AG04450 (cell line): ENCODE data around the gene GLIPR1L1. TPM values are rescaled to one million over a fixed set of nuclear protein-coding genes. Genes with fewer than 3 reads are reported as not detected.

ENCODE experiments used
- CTCF ChIA-PET: fragments of 300-600, 350-600 bp; formaldehyde crosslinking; extraction: SDS; loops from one replicate; lab custom pipeline; 2022; ENCODE audit warnings: antibody characterized with exemption, inconsistent platforms; lab: Charles Lee
- POLR2A ChIA-PET: fragments of 350-600 bp; formaldehyde crosslinking; extraction: SDS; loops from one replicate; lab custom pipeline; 2021; ENCODE audit warnings: antibody characterized with exemption, inconsistent platforms; lab: Yijun Ruan, JAX
- DNase-seq: peaks from one replicate; pipeline ENCODE4 v3.0.0-alpha.2; 2011; ENCODE audit warnings: low read depth, low spot score
- H3K27ac ChIP-seq: one replicate; pipeline ENCODE4 v1.5.1; 2012; ENCODE audit warnings: low read depth, low read length, control low read depth
- H3K27me3 ChIP-seq: one replicate; pipeline ENCODE4 v1.6.0; 2012; ENCODE audit warnings: low read length; ENCODE audit not compliant: control insufficient read depth, insufficient read depth
- H3K4me3 ChIP-seq: 2 replicates; pipeline ENCODE4 v1.5.1; 2011; ENCODE audit warnings: mild to moderate bottlenecking, low read depth, low read length, control low read depth
- H3K9me3 ChIP-seq: 2 replicates; pipeline ENCODE4 v1.5.1; 2012; ENCODE audit warnings: low read length; ENCODE audit not compliant: control insufficient read depth, insufficient read depth
- CTCF ChIP-seq: IDR thresholded peaks from 2 replicates; pipeline ENCODE4 v1.5.1; 2011; ENCODE audit warnings: low read depth, low read length, control low read depth, inconsistent platforms
- polyA plus RNA-seq: library from polyadenylated mRNA; depleted of rRNA; stranded (reverse); fragments of >200 nt; gene quantifications from 2 replicates; pipeline ENCODE4 v1.2.3, GENCODE V29; 2011

GLIPR1L1 gene
- polyA plus RNA-seq, 1 experiment = not detected

- H3K27ac ChIP-seq = peak within 1 kb of the TSS; percentile 84
- peak; percentile 92 for DNase-seq
- CTCF ChIA-PET = interaction anchor here (0.5 to 2.4 kb wide), 55 partner anchors 8 to 1381 kb away, joined by 3 to 45 read pairs (median 5); partner anchors contain the start of genes CAPS2, GLIPR1 and GLIPR1L1
- POLR2A ChIA-PET = interaction anchor here (0.6 to 1.4 kb wide), 6 partner anchors 42 to 117 kb away, joined by 3 to 14 read pairs (median 3); partner anchors contain the start of gene GLIPR1
- peak within 1 kb of the TSS; percentile 62 for H3K4me3 ChIP-seq
- no peaks in the 10 kb centered on the region for H3K27me3 ChIP-seq
- TF ChIP-seq CTCF = peak; percentile 89
- no peaks in the 10 kb centered on the region for H3K9me3 ChIP-seq
These were observed 56.5 kb downstream of the GLIPR1L1 start, which contains the start of gene GLIPR1L2 for GRCh38 chr12:75390899-75391538. TSS of gene GLIPR1L2 (plus strand) at chr12:75391089. CDS start at chr12:75391117, 28 bp downstream.

- Histone ChIP-seq H3K9me3 (no peaks in the 10 kb centered on the region), H3K27ac (no peak overlapping the region), H3K4me3 (no peak overlapping the region), H3K27me3 (no peaks in the 10 kb centered on the region)
- DNase-seq = no peak
- POLR2A ChIA-PET = no interaction called here
- CTCF ChIA-PET = interaction anchor here (6.0 kb wide), 1 partner anchor 13 kb away, joined by 45 read pairs; the partner anchor contains the start of gene GLIPR1L2
- no peak for TF ChIP-seq CTCF
These were observed 69.8 kb downstream of the GLIPR1L1 start for GRCh38 chr12:75404231-75404630.

- ChIA-PET CTCF (interaction anchor here (0.5 to 6.0 kb wide), 2 partner anchors 16 to 27 kb away, joined by 3 to 45 read pairs; partner anchors contain the start of gene GLIPR1L2), POLR2A (no interaction called here)
- Histone ChIP-seq H3K27ac (no peak overlapping the region), H3K9me3 (no peaks in the 10 kb centered on the region), H3K27me3 (no peaks in the 10 kb centered on the region), H3K4me3 (no peak overlapping the region)
- DNase-seq = no peak
- TF ChIP-seq CTCF = no peak
These were observed 73.2 kb downstream of the GLIPR1L1 start for GRCh38 chr12:75407683-75408082.

GRCh38 chr12:75409830-75410229 is 75.4 kb downstream of the GLIPR1L1 start:
- TF ChIP-seq CTCF = no peak
- Histone ChIP-seq H3K9me3 (no peaks in the 10 kb centered on the region), H3K27me3 (no peaks in the 10 kb centered on the region), H3K4me3 (no peak overlapping the region), H3K27ac (no peak overlapping the region)
- CTCF ChIA-PET = no interaction called here
- POLR2A ChIA-PET = no interaction called here
- DNase-seq = no peak

- no peak for DNase-seq
- Histone ChIP-seq H3K4me3 (no peak overlapping the region), H3K27me3 (no peaks in the 10 kb centered on the region), H3K9me3 (no peaks in the 10 kb centered on the region), H3K27ac (no peak overlapping the region)
- CTCF ChIA-PET = no interaction called here
- POLR2A ChIA-PET = no interaction called here
- TF ChIP-seq CTCF = no peak
These were observed 80.2 kb downstream of the GLIPR1L1 start for GRCh38 chr12:75414671-75415070.
